GM10847 (cell line): ENCODE results near the gene CMTM4.

Experiments used
- POLR2A ChIP-seq: IDR thresholded peaks from 2 replicates; pipeline ENCODE4 v1.6.1; 2011; ENCODE audit not compliant: insufficient read length; ENCODE audit errors: extremely low read depth

The CMTM4 gene

GRCh38 chr16:66696669-66697630, at the start of gene CMTM4:
Gene CMTM4 (minus strand): TSS chr16:66696743. CDS start chr16:66696525, 218 bp downstream.
- no peak for TF ChIP-seq POLR2A

GRCh38 chr16:66746048-66746447, 49.5 kb upstream of the CMTM4 start:
- no peak for TF ChIP-seq POLR2A

DNA sequence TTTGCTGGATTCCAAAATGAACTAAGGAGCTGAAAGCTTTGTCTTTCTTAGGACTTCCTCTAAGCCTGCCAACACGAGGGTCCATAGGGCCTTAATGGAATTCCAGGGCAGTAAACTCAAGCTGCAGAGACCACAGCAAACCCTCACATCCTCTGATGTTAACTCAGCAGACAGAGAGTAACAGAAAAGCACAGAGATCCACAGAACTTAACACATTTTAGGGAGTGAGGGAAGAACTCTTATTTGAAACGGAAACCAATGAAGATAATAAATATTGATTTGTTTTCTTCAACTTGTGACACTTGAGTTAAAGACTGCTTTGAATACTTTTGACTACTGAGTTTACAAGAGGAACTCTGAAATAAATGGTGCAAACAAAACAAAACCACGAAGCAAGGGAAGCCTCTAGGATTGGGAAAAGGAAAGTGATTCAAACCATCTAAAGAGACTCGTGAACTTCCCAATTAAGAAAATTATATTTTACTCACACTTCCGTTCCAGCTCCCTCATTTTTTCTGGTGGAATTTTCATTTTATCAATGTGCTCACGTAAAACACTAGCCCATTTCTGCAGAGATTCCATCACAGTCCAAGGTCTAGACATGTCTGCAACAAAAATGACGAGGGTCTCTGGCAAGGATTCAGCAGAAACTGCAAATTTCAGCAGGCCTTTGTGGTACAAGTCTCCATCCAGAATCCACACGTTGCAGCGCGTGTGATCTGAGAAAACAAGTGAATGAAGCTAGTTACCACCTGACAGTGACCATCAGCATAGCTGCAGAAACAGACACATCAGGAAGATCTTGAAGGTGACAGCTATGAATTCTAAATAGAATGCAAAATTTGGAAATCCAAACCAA, 45.6 kb upstream of the CMTM4 start:
- no peak for TF ChIP-seq POLR2A

- TF ChIP-seq POLR2A = no peak
Measured at GRCh38 chr16:66741169-66741900, 44.8 kb upstream of the CMTM4 start.

DNA sequence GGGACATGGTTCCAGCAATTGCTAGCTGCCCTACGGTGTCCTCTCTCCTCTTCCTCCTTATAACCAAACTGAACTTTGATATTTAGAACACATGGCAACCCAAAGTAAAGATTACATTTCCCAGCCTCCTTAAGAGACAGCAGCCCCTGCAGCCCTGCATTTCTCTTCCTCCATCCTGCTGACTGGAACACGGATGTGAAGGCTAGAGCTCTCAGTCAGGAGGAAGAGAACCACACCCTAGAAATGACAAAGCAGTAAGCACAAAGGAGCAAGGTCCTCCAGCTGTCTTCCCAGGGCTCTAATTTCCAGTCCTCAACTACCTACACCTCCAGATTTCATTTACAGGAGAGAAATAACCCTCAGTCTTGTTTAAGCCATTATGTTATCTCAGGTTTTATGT, 44.0 kb upstream of the CMTM4 start:
- TF ChIP-seq POLR2A = no peak

GRCh38 chr16:66740010-66740409, 43.5 kb upstream of the CMTM4 start:
- no peak for TF ChIP-seq POLR2A

DNA sequence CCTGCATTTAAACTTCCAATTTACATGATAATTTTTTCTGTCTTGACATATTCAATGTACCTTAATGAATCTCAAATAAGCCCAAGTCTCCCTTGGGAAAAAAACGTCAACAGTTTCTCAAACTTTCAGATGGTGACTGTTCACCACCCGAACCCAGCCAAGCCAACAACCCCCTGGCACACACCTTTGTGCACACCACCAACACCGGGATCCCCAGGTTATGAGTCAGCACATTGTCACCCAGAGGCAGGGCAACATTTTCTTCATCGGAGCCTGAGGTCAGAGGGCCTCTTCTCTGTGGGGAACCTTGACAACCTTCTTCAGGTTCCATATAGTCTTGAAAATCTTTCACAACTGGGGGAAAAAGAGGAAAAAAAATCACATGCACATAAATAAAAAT, 39.3 kb upstream of the CMTM4 start:
- no peak for TF ChIP-seq POLR2A

GRCh38 chr16:66731101-66731500, 34.6 kb upstream of the CMTM4 start:
- TF ChIP-seq POLR2A = no peak

- no peak for TF ChIP-seq POLR2A
Measured at GRCh38 chr16:66728804-66729203, 32.3 kb upstream of the CMTM4 start.

DNA sequence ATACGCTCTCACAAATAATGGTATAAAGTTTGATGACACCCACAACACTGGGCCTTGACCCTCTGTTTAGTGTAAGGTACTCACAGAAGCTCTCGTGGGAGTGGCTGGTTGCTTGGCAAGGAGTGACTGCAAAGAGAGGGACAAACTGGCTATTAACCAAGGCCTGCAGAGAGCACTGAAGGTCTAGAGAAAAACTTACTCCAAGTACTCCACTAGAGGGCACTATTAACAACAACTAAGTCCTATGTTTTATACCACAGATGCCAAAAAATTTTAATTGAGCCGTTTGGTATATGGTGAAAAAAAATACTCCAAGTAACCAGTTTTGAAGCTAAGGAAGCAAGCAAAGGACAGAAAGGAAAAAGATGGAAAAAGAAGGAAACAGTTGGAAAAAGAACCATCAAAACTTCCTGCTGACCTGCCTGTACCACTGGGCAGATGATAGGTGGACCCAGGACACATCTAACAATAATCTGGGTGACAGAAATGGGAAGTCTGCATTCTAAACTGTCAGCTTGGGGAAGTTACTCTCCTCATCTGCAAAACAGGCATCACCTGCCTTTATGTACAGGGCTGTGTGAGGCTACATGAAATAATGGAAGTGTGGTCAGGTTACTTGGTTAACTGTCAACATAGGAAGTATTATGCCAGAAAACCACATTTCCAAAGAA, 31.7 kb upstream of the CMTM4 start:
- TF ChIP-seq POLR2A = no peak

DNA sequence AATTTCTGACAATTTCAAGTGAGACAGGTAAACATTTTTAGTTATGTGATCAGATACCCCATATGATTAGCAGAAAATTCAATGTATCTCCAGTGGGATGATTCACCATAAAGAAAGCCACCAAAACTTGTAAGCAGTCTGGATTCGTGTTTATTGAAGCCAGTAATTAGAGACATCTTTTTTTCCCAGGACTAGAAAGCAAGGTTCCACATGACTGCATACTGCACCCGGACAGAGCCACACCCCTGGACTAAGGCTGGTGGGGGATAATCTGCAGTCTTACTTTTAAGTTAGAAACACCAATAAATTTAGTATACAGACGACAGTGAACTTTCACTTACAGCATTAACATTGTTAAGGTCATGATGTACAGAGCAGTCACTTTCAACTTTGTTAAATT, 24.2 kb upstream of the CMTM4 start:
- TF ChIP-seq POLR2A = no peak

DNA sequence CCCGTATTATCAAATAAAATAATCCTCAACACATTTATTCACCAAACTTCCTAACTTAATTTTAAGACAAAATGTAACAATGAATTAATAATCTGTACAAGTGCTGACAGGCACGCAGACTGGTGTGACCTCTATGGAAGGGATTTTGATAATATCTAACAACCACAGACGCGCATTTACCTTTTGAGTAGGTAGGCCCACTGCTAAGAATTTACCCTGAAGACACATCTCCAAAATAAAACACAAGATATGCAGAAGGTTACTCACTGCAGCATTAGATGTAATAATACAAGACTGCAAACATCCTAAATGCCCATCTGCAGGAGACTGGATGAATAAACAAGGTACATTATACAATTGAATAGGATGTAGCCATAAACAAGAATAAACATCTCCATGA, 22.7 kb upstream of the CMTM4 start:
- TF ChIP-seq POLR2A = no peak

- TF ChIP-seq POLR2A = no peak
Measured at GRCh38 chr16:66717776-66718175, 21.2 kb upstream of the CMTM4 start.

DNA sequence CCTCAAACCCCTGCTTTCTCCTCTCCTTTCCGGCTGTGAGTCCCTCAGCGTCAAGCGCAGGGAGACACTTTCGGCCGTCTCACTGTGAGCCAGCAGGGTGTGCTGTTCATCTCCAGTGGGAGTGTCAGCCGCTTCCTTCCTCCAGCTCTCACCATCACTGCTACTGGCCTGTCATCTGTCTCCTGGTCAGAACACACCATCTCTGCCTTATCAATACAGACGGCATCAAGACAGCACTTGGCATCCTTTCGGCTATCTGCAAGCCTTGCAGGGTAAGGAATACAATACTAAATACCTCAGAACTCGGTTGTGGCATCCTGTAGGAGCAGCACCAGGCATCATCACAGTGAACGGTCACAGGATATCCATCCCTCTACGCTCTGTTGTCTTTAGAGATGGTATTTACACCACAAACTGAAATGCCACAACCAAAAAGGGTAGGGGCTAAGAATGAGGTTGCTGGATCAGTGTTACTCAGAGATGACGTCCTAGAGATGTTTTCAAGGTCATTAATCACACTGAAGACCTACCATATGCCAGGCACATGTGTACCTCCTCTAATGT, 20.7 kb upstream of the CMTM4 start:
- no peak for TF ChIP-seq POLR2A

- TF ChIP-seq POLR2A = no peak
Measured at GRCh38 chr16:66714654-66715307, 18.2 kb upstream of the CMTM4 start.
